Measurements from ENCODE around the gene CCDC78.
A peak's percentile ranks its signal among the peaks of the same experiment; 100 is the strongest.
"Not testable (repeated sequence)": the region's sequence is repeated elsewhere in the genome, so short reads cannot be mapped to it uniquely, and the experiment has no call there.

Gene CCDC78

GRCh38 chr16:722835-723633 is 3.2 kb downstream of the CCDC78 start:
- no peak for DNase-seq

- DNase-seq: no peak
Measured at GRCh38 chr16:721765-722540, 4.3 kb downstream of the CCDC78 start.

DNA sequence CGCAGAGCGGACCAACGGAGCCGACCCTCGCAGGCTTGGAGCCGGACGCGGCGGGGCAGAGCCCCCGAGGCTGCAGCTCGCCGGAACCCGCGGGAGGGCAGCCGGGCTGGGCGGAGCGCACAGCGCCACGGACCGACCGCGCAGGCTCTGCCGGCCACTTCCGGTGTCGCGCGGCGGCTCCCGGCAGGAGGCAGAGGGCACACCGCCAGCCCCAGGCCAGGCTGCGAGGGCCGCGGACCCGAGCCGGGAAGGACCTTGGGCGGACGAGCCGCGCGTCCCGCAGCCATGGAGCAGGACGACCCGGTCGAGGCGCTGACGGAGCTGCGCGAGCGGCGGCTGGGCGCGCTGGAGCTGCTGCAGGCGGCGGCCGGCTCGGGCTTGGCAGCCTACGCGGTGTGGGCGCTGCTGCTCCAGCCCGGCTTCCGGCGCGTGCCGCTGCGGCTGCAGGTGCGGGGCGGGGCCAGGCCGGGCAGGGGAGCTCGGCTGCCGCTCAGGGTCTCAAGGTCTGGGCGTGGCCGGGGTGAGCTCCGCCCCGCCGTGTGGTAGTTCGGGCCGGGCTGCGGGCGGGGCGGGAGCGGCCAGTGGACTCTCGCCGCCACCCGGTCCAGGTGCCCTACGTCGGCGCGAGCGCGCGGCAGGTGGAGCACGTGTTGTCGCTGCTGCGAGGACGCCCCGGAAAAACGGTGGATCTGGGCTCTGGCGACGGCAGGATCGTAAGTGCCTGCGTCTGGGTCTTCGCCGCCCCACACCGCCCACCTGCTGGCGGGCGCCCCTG is 5.1 kb downstream of the CCDC78 start, which contains the start of gene ANTKMT:
TSS of gene ANTKMT (plus strand) at position 157 of the 775 bp plus-strand sequence. CDS start at position 286, 129 bp downstream.
- peak; percentile 85 for DNase-seq

GRCh38 chr16:720447-720989 is 5.7 kb downstream of the CCDC78 start:
- peak; percentile 78 for DNase-seq

DNA sequence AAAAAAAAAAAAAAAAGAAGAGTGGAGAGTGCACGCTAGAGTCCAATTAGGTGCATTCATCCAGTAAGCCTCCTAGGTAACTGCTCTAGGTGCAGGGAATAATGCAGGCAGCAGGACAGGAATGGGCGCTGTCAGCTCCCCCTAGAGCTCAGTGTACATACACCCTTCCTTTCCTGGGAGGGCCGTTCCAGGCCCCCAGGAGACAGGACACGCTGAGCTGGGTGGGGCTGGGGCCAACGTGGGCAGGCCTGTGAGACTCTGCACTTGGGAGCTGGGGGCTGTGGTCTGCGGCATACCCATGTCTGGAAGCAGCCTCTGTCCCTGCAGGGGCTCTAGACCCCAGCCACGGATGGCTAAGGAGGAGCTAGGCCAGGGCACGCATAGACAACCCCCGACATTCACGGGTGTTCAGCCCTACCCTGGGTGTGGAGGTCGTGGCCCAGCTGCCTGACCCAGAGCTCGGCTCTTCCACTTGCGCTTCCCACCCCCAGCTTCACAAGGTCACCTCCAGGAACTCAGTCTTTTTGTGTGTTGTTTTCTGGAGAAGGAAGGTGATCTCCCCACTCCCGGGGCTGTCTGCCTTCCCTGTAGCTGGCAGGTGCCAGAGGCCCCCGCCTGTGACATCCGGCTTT is 6.3 kb downstream of the CCDC78 start:
- no peak for DNase-seq

DNA sequence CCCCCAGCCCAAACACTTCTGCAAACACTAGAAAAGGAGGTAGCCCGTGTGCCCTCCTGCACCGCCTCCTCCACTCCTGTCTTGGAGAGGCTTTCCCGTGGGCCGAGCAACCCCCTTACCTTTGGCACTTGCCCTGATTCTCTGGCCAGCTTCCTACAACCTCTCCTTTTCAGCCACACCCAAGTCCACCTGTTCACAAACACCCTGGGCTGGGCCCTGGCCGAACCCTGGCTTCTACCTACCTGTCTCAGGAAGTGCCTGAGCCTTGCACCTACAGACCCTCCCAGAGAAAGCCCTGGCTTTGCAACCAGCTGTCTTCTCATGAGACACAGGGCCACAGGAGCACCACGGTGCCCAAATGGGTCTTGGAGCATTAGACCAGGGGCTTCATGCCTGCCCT is 7.3 kb downstream of the CCDC78 start:
- DNase-seq: no peak

GRCh38 chr16:718389-718788 is 7.9 kb downstream of the CCDC78 start:
- DNase-seq: no peak

GRCh38 chr16:717450-718245 is 8.6 kb downstream of the CCDC78 start:
- DNase-seq: no peak

DNA sequence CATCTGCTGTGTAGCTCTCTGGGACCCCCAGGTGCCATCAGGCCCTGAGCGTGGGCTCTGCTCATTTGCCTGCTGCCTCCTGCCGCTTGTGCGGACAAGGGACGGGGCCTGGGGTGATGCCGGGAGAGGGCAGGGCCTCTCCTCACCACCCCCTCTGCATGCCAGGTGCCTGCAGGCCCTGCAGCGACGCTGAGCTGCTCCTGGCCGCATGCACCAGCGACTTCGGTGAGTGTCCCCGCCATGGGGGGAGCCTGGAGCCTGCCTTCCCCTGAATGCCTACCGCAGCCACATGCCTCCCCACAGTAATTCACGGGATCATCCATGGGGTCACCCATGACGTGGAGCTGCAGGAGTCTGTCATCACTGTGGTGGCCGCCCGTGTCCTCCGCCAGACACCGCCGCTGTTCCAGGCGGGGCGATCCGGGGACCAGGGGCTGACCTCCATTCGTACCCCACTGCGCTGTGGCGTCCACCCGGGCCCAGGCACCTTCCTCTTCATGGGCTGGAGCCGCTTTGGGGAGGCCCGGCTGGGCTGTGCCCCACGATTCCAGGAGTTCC is 9.4 kb downstream of the CCDC78 start:
- no peak for DNase-seq

GRCh38 chr16:716200-716568 is 10.1 kb downstream of the CCDC78 start:
- DNase-seq: no peak

GRCh38 chr16:715477-716199 is 10.6 kb downstream of the CCDC78 start:
- DNase-seq: no peak

- peak; percentile 95 for DNase-seq
Measured at GRCh38 chr16:714558-715476, 11.4 kb downstream of the CCDC78 start, which contains the start of gene METRN. Gene METRN, plus strand, starts transcription at chr16:715118. Its CDS starts 172 bp downstream, at chr16:715290.

- DNase-seq: no peak
Measured at GRCh38 chr16:714079-714478, 12.2 kb downstream of the CCDC78 start.

- DNase-seq: not testable (repeated sequence)
Measured at GRCh38 chr16:712740-713250, 13.4 kb downstream of the CCDC78 start.

GRCh38 chr16:711548-712320 is 14.5 kb downstream of the CCDC78 start:
- peak; percentile 87 for DNase-seq

GRCh38 chr16:711084-711483 is 15.2 kb downstream of the CCDC78 start:
- DNase-seq: no peak

DNA sequence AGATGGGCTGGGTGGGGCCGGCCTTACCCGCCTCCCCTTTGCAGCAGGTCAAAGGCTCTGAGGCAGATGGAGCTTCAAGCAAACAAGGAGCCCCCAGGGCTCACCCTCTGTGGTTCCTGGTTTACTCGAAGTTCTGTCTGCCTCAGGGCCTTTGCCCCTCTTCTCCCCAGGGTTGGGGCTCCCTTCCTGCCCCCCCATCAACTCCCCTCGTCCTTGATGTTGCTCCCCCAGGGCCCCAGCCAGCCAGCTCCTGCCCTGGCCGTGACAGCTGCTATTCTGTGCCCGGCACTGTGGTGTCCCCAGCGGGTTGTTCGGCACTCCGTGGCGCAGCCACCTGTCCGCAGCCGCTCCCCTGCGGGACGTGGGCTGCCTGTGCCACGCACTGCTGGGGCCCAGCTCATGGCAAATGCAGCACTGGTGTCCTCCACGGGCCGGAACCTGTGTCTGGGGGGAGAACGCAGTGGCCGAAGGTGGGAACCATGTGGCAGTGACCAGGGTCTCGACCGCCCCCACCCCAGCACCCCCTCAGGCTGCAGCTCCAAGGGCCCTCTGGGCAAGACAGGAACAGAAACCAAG is 15.7 kb downstream of the CCDC78 start:
- no peak for DNase-seq
